Measurements from ENCODE around the gene B4GALNT3.

The B4GALNT3 gene

DNA sequence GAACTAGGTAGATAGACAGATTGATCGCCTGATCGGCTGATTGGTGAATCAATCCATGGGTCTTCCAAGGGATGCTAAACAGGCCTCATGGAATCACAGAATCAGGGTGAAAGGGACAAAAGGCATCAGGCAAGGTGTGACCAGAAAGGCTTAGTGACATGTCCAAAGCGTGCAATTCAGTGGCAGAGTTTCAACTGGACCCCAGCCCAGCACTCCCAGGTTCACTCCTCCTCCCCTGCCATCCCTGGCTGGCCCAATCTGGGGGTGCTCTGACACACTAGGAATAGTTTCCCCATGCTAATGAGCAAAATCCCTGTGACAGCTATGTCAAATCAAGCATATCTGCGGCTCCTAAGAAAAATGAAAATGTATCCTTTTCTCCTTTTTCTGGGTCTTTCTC is 153.1 kb downstream of the B4GALNT3 start:
- TF ChIP-seq POLR2A (IDR thresholded peaks at IDR 0.05; ENCODE audit: low read depth, low read length) (no peak), POLR2AphosphoS5 (IDR thresholded peaks at IDR 0.05; ENCODE audit: low read depth, low read length) (no peak), TAF1 (IDR thresholded peaks at IDR 0.05; ENCODE audit: borderline replicate concordance, low read depth, low read length) (no peak)
- DNase-seq (ENCODE audit: insufficient read length): no peak
- FAIRE-seq: no peak

All from GM12892 (cell line).